Effector memory CD8-positive, alpha-beta T cell (primary cell): ENCODE measurements around the gene VPS41.

Source experiments
- ATAC-seq: fragments of 150-1000 bp; cut with Tn5 transposase; replicated peaks from 2 replicates; pipeline ENCODE4 v1.10.0; 2021; ENCODE audit warnings: mild to moderate bottlenecking, moderate library complexity
- DNase-seq, 3 experiments: peaks; one replicate each; pipeline ENCODE4 v3.0.0; 2021
- H3K27ac Mint-ChIP-seq, 2 donors: one replicate each; pipeline ENCODE4 v1.8.0; 2022; ENCODE audit warnings: mild to moderate bottlenecking in 2 of 2, mixed read lengths in 2 of 2, moderate library complexity in 2 of 2
- H3K27me3 Mint-ChIP-seq, 2 donors: one replicate each; pipeline ENCODE4 v1.8.0; 2022; ENCODE audit warnings: mixed read lengths in 2 of 2
- H3K36me3 Mint-ChIP-seq: one replicate; pipeline ENCODE4 v1.8.0; 2022; ENCODE audit warnings: mild to moderate bottlenecking, moderate library complexity, mixed read lengths; ENCODE audit not compliant: insufficient read depth
- H3K4me1 Mint-ChIP-seq, 2 donors: one replicate each; pipeline ENCODE4 v1.8.0; 2022; ENCODE audit warnings: low read depth in 2 of 2, mixed read lengths in 2 of 2
- H3K4me3 Mint-ChIP-seq, 2 donors: one replicate each; pipeline ENCODE4 v1.8.0; 2022; ENCODE audit warnings: mild to moderate bottlenecking in 2 of 2, mixed read lengths in 2 of 2, moderate library complexity in 2 of 2
- H3K9me3 Mint-ChIP-seq, 2 donors: one replicate each; pipeline ENCODE4 v1.8.0; 2022; ENCODE audit warnings: mixed read lengths in 2 of 2

The VPS41 gene

GRCh38 chr7:38801786-38802185 lies 107.2 kb downstream of the VPS41 start:
- DNase-seq: no peak
- Mint-ChIP-seq H3K27me3 (no peaks in the 10 kb centered on the region), H3K4me1 (peaks cover 1 to 8% of the 10 kb centered on the region in 2 donors), H3K9me3 (no peaks in the 10 kb centered on the region), H3K4me3 (no peak overlapping the region), H3K27ac (peak overlapping the region in 1 of 2 donors; percentile 14), H3K36me3 (no peaks in the 10 kb centered on the region)
- no peak for ATAC-seq

GRCh38 chr7:38798552-38799267 lies 110.3 kb downstream of the VPS41 start:
- Mint-ChIP-seq H3K27me3 (no peaks in the 10 kb centered on the region), H3K36me3 (no peaks in the 10 kb centered on the region), H3K4me1 (peaks cover 0 to 5% of the 10 kb centered on the region in 2 donors), H3K9me3 (no peaks in the 10 kb centered on the region), H3K4me3 (no peak overlapping the region), H3K27ac (peak overlapping the region in 1 of 2 donors; percentile 67)
- ATAC-seq: no peak
- DNase-seq: no peak

- ATAC-seq: no peak
- H3K27ac Mint-ChIP-seq: peak overlapping the region in 1 of 2 donors; percentile 22
- no peaks in the 10 kb centered on the region for H3K27me3 Mint-ChIP-seq
- H3K4me1 Mint-ChIP-seq: no peaks in the 10 kb centered on the region
- peak; percentile 26 to 47 (median 27) for DNase-seq
- H3K4me3 Mint-ChIP-seq: no peak overlapping the region
- no peaks in the 10 kb centered on the region for H3K9me3 Mint-ChIP-seq
- no peaks in the 10 kb centered on the region for H3K36me3 Mint-ChIP-seq
Measured at GRCh38 chr7:38796626-38797501, 112.1 kb downstream of the VPS41 start.

GRCh38 chr7:38795593-38795992 lies 113.4 kb downstream of the VPS41 start:
- H3K36me3 Mint-ChIP-seq: no peaks in the 10 kb centered on the region
- ATAC-seq: no peak
- H3K9me3 Mint-ChIP-seq: no peaks in the 10 kb centered on the region
- peaks cover 0 to 2% of the 10 kb centered on the region in 2 donors for H3K4me1 Mint-ChIP-seq
- no peaks in the 10 kb centered on the region for H3K27me3 Mint-ChIP-seq
- no peak overlapping the region for H3K27ac Mint-ChIP-seq
- DNase-seq: no peak
- no peak overlapping the region for H3K4me3 Mint-ChIP-seq

GRCh38 chr7:38781991-38782390 lies 127.0 kb downstream of the VPS41 start:
- DNase-seq (no peak), ATAC-seq (no peak)
- Mint-ChIP-seq H3K27ac (peak overlapping the region in 1 of 2 donors; percentile 62), H3K9me3 (no peaks in the 10 kb centered on the region), H3K36me3 (peaks cover 10% of the 10 kb centered on the region), H3K4me3 (no peak overlapping the region), H3K4me1 (no peaks in the 10 kb centered on the region), H3K27me3 (no peaks in the 10 kb centered on the region)

GRCh38 chr7:38777609-38778008 lies 131.4 kb downstream of the VPS41 start:
- ATAC-seq: no peak
- Mint-ChIP-seq H3K27me3 (no peaks in the 10 kb centered on the region), H3K27ac (no peak overlapping the region), H3K4me1 (no peaks in the 10 kb centered on the region), H3K4me3 (no peak overlapping the region), H3K36me3 (peaks cover 23% of the 10 kb centered on the region), H3K9me3 (no peaks in the 10 kb centered on the region)
- no peak for DNase-seq

GRCh38 chr7:38775506-38776175 lies 133.3 kb downstream of the VPS41 start:
- no peaks in the 10 kb centered on the region for H3K4me1 Mint-ChIP-seq
- ATAC-seq (no peak), DNase-seq (no peak)
- no peak overlapping the region for H3K4me3 Mint-ChIP-seq
- no peak overlapping the region for H3K27ac Mint-ChIP-seq
- no peaks in the 10 kb centered on the region for H3K9me3 Mint-ChIP-seq
- H3K36me3 Mint-ChIP-seq: peaks cover 29% of the 10 kb centered on the region
- H3K27me3 Mint-ChIP-seq: no peaks in the 10 kb centered on the region

- H3K4me1 Mint-ChIP-seq: no peaks in the 10 kb centered on the region
Measured at GRCh38 chr7:38773430-38773829, 135.6 kb downstream of the VPS41 start.

GRCh38 chr7:38760226-38760625 lies 148.8 kb downstream of the VPS41 start:
- ATAC-seq (no peak), DNase-seq (no peak)
- Mint-ChIP-seq H3K4me3 (no peak overlapping the region), H3K4me1 (peaks cover 0 to 2% of the 10 kb centered on the region in 2 donors), H3K9me3 (no peaks in the 10 kb centered on the region), H3K36me3 (peaks cover 21% of the 10 kb centered on the region), H3K27me3 (no peaks in the 10 kb centered on the region), H3K27ac (no peak overlapping the region)

More at GRCh38 chr7:38773430-38773829, 135.6 kb downstream of the VPS41 start:
- ATAC-seq (no peak), DNase-seq (no peak)
- no peak overlapping the region for H3K27ac Mint-ChIP-seq
- H3K4me3 Mint-ChIP-seq: no peak overlapping the region
- H3K36me3 Mint-ChIP-seq: peaks cover 38% of the 10 kb centered on the region
- no peaks in the 10 kb centered on the region for H3K9me3 Mint-ChIP-seq
- H3K27me3 Mint-ChIP-seq: no peaks in the 10 kb centered on the region

- H3K27me3 Mint-ChIP-seq: no peaks in the 10 kb centered on the region
- no peak overlapping the region for H3K4me3 Mint-ChIP-seq
- H3K4me1 Mint-ChIP-seq: peaks cover 0 to 1% of the 10 kb centered on the region in 2 donors
- H3K36me3 Mint-ChIP-seq: peaks cover 13% of the 10 kb centered on the region
- ATAC-seq (no peak), DNase-seq (no peak)
- no peak overlapping the region for H3K27ac Mint-ChIP-seq
- H3K9me3 Mint-ChIP-seq: no peaks in the 10 kb centered on the region
Measured at GRCh38 chr7:38759028-38759427, 150.0 kb downstream of the VPS41 start.

- H3K27me3 Mint-ChIP-seq: no peaks in the 10 kb centered on the region
- H3K4me3 Mint-ChIP-seq: no peak overlapping the region
- H3K36me3 Mint-ChIP-seq: peaks cover 3% of the 10 kb centered on the region
- no peak for ATAC-seq
- no peaks in the 10 kb centered on the region for H3K9me3 Mint-ChIP-seq
- no peaks in the 10 kb centered on the region for H3K4me1 Mint-ChIP-seq
- no peak overlapping the region for H3K27ac Mint-ChIP-seq
- no peak for DNase-seq
Measured at GRCh38 chr7:38757931-38758330, 151.1 kb downstream of the VPS41 start.

- ATAC-seq: no peak
- H3K36me3 Mint-ChIP-seq: peaks cover 14% of the 10 kb centered on the region
- no peaks in the 10 kb centered on the region for H3K4me1 Mint-ChIP-seq
- H3K27ac Mint-ChIP-seq: no peak overlapping the region
- no peak overlapping the region for H3K4me3 Mint-ChIP-seq
- no peaks in the 10 kb centered on the region for H3K9me3 Mint-ChIP-seq
- DNase-seq: no peak
- no peaks in the 10 kb centered on the region for H3K27me3 Mint-ChIP-seq
Measured at GRCh38 chr7:38756521-38756920, 152.5 kb downstream of the VPS41 start.

- ATAC-seq (no peak), DNase-seq (no peak)
- Mint-ChIP-seq H3K27me3 (no peaks in the 10 kb centered on the region), H3K9me3 (no peaks in the 10 kb centered on the region), H3K4me1 (no peaks in the 10 kb centered on the region), H3K4me3 (no peak overlapping the region), H3K36me3 (peaks cover 18% of the 10 kb centered on the region), H3K27ac (peak overlapping the region in 1 of 2 donors; percentile 29)
Measured at GRCh38 chr7:38753347-38753746, 155.6 kb downstream of the VPS41 start.
